NCI-H524 treated with DMSO at 0.1 percent for 48 hours (cell line): ENCODE results near the gene FECH.
"Not testable (repeated sequence)": the region's sequence is repeated elsewhere in the genome, so short reads cannot be mapped to it uniquely, and the experiment has no call there.

ENCODE experiments used
- DNase-seq: peaks from one replicate; lab custom pipeline; 2025; lab: John Stamatoyannopoulos, UW

Gene FECH

GRCh38 chr18:57527556-57528229 lies 58.8 kb downstream of the FECH start:
- peak; percentile 15 for DNase-seq

- DNase-seq = peak; percentile 53
Measured at GRCh38 chr18:57523171-57523956, 63.1 kb downstream of the FECH start.

GRCh38 chr18:57522348-57522747 lies 64.2 kb downstream of the FECH start:
- DNase-seq = not testable (repeated sequence)

- DNase-seq = no peak
Measured at GRCh38 chr18:57519668-57520424, 66.7 kb downstream of the FECH start.

- DNase-seq = no peak
Measured at GRCh38 chr18:57518533-57518932, 68.0 kb downstream of the FECH start.

GRCh38 chr18:57516056-57516455 lies 70.4 kb downstream of the FECH start:
- DNase-seq = no peak

- no peak for DNase-seq
Measured at GRCh38 chr18:57505231-57505630, 81.3 kb downstream of the FECH start.

GRCh38 chr18:57502624-57503023 lies 83.9 kb downstream of the FECH start:
- DNase-seq = no peak

GRCh38 chr18:57498682-57499256 lies 87.7 kb downstream of the FECH start:
- DNase-seq = no peak
